ENCODE data around the gene WDR33.

GRCh38 chr2:127721311-127721977 is 89.5 kb downstream of the WDR33 start:
- TF ChIP-seq CTCF (conservative IDR thresholded peaks at IDR 0.05; ENCODE audit: low read length) = no peak
- no peak for TF ChIP-seq EZH2phosphoT487 (IDR thresholded peaks at IDR 0.05; ENCODE audit: borderline replicate concordance, low read depth, low read length)

All from OCI-LY7 (cell line).